ENCODE data around the gene ELMO2. TPM values are rescaled to one million over a fixed set of nuclear protein-coding genes. Genes with fewer than 3 reads are reported as not detected.

ELMO2 gene
- total RNA-seq, 1 donor from 2014 or later: 35.6 TPM

DNA sequence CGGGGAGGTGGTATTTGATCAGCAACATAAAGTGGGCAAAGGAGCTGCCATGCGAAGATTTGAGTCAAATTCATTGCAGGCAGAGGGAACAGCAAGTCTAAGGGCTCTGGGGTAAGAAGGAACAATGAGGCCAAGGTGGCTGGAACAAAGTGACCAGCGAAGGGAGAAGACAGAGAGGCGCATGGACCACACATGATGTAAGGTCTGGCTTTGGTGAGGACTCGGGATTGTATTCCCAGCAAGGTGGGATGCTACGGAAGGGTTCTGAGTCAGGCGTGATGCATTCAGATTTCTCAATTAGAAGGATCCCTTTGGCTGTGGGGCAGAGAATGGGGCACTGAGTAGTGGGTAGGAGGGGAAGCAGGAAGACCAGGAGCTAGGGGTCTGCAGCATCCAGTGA, 67.4 kb downstream of the ELMO2 start:
- H3K4me1 Mint-ChIP-seq (ENCODE audit: unreplicated experiment): peaks cover 6% of the 10 kb centered on the region
- TF ChIP-seq, protein P1, sequence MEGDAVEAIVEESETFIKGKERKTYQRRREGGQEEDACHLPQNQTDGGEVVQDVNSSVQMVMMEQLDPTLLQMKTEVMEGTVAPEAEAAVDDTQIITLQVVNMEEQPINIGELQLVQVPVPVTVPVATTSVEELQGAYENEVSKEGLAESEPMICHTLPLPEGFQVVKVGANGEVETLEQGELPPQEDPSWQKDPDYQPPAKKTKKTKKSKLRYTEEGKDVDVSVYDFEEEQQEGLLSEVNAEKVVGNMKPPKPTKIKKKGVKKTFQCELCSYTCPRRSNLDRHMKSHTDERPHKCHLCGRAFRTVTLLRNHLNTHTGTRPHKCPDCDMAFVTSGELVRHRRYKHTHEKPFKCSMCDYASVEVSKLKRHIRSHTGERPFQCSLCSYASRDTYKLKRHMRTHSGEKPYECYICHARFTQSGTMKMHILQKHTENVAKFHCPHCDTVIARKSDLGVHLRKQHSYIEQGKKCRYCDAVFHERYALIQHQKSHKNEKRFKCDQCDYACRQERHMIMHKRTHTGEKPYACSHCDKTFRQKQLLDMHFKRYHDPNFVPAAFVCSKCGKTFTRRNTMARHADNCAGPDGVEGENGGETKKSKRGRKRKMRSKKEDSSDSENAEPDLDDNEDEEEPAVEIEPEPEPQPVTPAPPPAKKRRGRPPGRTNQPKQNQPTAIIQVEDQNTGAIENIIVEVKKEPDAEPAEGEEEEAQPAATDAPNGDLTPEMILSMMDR (IDR thresholded peaks at IDR 0.05; ENCODE audit: unreplicated experiment): no peak
- no peaks in the 10 kb centered on the region for H3K36me3 Mint-ChIP-seq (ENCODE audit: low read depth, unreplicated experiment)
- H3K9me3 Mint-ChIP-seq (ENCODE audit: unreplicated experiment): no peaks in the 10 kb centered on the region
- H3K4me3 Mint-ChIP-seq (ENCODE audit: unreplicated experiment): no peak overlapping the region
- no peak for DNase-seq (ENCODE audit: low spot score)
- H3K27me3 Mint-ChIP-seq (ENCODE audit: unreplicated experiment): peaks cover 2% of the 10 kb centered on the region
- H3K27ac Mint-ChIP-seq (ENCODE audit: unreplicated experiment): no peak overlapping the region

DNA sequence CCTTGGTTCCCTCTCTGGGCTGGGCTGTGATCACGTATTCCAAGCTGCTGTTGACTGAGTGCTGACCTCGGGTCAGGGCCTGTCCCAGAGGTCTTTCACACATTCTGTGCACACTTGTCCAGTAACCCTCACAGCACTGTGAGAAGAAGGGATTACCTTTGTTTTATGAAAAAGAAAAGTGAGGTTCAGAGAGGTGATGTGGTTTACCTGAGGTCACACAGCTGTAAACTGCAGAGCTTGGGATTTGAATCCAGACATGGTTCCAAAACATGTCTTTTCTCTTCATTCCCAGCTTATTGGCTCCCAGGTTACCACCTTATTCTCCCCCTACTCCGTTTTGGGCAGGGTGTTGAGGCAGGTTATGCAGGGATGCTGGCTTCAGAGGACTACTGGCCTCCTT, 69.7 kb downstream of the ELMO2 start:
- H3K9me3 Mint-ChIP-seq (ENCODE audit: unreplicated experiment): no peaks in the 10 kb centered on the region
- no peaks in the 10 kb centered on the region for H3K36me3 Mint-ChIP-seq (ENCODE audit: low read depth, unreplicated experiment)
- H3K27me3 Mint-ChIP-seq (ENCODE audit: unreplicated experiment): peaks cover 2% of the 10 kb centered on the region
- H3K4me1 Mint-ChIP-seq (ENCODE audit: unreplicated experiment): peaks cover 8% of the 10 kb centered on the region
- TF ChIP-seq, protein P1 (IDR thresholded peaks at IDR 0.05; ENCODE audit: unreplicated experiment): no peak
- no peak overlapping the region for H3K27ac Mint-ChIP-seq (ENCODE audit: unreplicated experiment)
- DNase-seq (ENCODE audit: low spot score): no peak
- H3K4me3 Mint-ChIP-seq (ENCODE audit: unreplicated experiment): no peak overlapping the region

DNA sequence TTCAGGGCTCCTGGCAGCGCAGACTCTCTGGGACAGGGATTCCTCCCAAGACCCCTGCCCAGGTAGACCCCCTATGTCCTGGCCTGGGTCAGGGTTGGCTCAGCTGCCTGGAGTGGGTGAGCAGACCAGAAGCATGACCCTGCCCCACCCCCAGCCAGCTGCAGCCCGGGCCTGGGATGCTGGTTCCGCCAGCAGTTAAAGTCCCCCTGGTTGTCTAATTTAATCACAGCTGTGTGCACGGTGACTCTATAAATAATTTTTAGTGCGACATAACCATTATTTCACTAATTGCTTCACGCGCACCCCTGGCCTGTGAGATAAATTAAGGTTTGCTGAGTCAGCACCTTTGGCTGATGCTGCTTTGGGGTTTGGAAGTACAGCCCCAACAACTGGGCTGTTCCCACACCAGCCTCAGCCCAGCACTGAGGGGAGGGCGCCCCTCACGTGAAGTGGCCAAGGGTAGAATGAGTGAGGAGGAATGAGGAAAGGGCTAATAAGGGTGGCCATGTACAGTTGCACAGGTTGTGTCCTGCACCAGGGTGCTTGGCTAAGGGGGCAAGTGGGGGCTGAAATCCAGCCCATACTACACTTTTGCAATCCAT, 72.0 kb downstream of the ELMO2 start:
- TF ChIP-seq, protein P1 (IDR thresholded peaks at IDR 0.05; ENCODE audit: unreplicated experiment): no peak
- Mint-ChIP-seq H3K36me3 (ENCODE audit: low read depth, unreplicated experiment) (no peaks in the 10 kb centered on the region), H3K27me3 (ENCODE audit: unreplicated experiment) (peaks cover 2% of the 10 kb centered on the region), H3K27ac (ENCODE audit: unreplicated experiment) (no peak overlapping the region), H3K9me3 (ENCODE audit: unreplicated experiment) (no peaks in the 10 kb centered on the region), H3K4me1 (ENCODE audit: unreplicated experiment) (peaks cover 11% of the 10 kb centered on the region), H3K4me3 (ENCODE audit: unreplicated experiment) (no peak overlapping the region)
- no peak for DNase-seq (ENCODE audit: low spot score)

- Mint-ChIP-seq H3K27ac (ENCODE audit: unreplicated experiment) (no peak overlapping the region), H3K27me3 (ENCODE audit: unreplicated experiment) (no peaks in the 10 kb centered on the region), H3K36me3 (ENCODE audit: low read depth, unreplicated experiment) (no peaks in the 10 kb centered on the region), H3K9me3 (ENCODE audit: unreplicated experiment) (no peaks in the 10 kb centered on the region), H3K4me3 (ENCODE audit: unreplicated experiment) (no peak overlapping the region), H3K4me1 (ENCODE audit: unreplicated experiment) (peaks cover 11% of the 10 kb centered on the region)
- TF ChIP-seq, protein P1 (IDR thresholded peaks at IDR 0.05; ENCODE audit: unreplicated experiment): no peak
- no peak for DNase-seq (ENCODE audit: low spot score)
These were observed 73.0 kb downstream of the ELMO2 start for GRCh38 chr20:46333161-46333991.
